ENCODE results near the gene ZNF511.

DNA sequence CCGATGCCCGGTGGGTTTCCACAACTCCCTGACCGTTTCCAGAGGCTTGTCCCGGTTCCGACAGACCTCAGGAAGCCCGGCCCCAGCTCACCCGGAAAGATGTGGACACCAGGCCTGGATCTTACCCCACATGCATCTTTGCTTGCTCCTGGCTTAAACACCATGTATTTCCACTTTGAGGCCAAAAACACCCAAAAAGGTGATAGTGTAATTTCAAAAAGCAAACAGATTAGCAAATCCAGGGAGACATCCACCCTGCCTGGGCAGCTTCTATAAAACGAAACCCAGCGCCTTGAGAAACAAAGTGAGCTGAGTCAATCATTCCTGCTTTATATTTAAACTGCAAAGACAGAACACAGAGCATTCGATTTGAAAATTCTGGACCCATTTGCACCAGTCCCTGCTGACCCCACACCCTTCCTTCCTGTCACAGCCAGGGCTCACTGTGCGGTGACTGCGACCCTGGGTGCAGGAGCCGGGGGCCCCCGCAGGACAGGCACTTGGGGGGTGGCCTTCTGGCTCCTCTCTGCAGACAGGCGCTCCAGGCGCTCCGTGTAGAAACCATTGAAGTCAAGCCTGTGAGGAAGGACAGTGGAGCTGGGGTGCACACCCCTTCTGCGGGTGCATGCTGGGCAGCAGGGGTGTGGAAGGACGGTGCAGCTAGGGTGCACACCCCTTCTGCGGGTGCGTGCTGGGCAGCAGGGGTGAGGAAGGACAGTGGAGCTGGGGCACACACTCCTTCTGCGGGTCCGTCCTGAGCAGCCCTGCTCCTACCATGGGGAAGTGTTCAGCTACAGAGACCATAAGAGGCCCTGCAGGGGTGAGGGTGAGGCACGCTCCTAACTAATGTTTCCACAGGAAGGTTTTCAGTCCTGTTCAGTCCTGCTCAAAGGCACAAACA, 29.1 kb upstream of the ZNF511 start:
- TF ChIP-seq CTCF (conservative IDR thresholded peaks at IDR 0.05 in 1 of 2, IDR thresholded peaks at IDR 0.05 in 1 of 2; ENCODE audit: extremely low read depth in 1 of 2, insufficient read depth in 1 of 2, low read depth in 1 of 2, low read length in 2 of 2) (no peak), EZH2 (IDR thresholded peaks at IDR 0.05; ENCODE audit: borderline replicate concordance, low read length) (no peak)
